Measurements from ENCODE around the gene OGFR.

OGFR gene

DNA sequence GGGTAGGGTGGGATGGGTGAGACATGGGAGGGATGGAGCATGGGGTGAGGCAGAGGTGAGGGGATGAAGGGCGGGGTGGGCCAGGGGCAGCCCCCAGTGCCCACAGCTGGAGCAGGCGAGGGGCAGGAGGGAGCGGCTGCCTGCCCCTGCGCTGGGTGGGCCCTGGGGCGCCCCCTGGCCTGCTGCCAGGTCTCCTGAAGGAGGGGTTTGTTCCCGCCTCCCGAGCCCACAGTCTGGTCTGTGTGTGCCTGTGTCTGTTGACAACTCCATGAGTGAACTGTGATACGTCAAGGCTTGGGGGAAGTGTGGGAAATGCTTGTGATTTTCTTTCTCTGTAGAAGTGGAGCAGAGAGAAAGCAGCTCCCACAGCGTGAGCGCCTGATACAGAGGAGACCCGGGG lies 19.2 kb upstream of the OGFR start:
- Histone ChIP-seq H3K36me3 (ENCODE audit: control insufficient read depth in 2 of 2, insufficient read depth in 2 of 2, low read length in 2 of 2) (no peaks in the 10 kb centered on the region), H3K9me3 (ENCODE audit: control insufficient read depth in 2 of 2, low read length in 2 of 2) (no peaks in the 10 kb centered on the region), H3K27me3 (ENCODE audit: control insufficient read depth in 1 of 2, insufficient read depth in 2 of 2, low read length in 2 of 2) (no peaks in the 10 kb centered on the region), H3K27ac (ENCODE audit: low read length) (no peak overlapping the region), H3K9ac (ENCODE audit: low read length in 2 of 2) (no peak overlapping the region), H3K4me1 (ENCODE audit: control insufficient read depth, insufficient read depth, low read length) (peaks cover 2% of the 10 kb centered on the region), H3K4me3 (ENCODE audit: low read length in 2 of 2) (no peak overlapping the region)

- no peaks in the 10 kb centered on the region for H3K36me3 ChIP-seq (ENCODE audit: control insufficient read depth in 2 of 2, insufficient read depth in 2 of 2, low read length in 2 of 2)
- peaks cover 3% of the 10 kb centered on the region for H3K4me1 ChIP-seq (ENCODE audit: control insufficient read depth, insufficient read depth, low read length)
- H3K27ac ChIP-seq (ENCODE audit: low read length): no peak overlapping the region
- no peaks in the 10 kb centered on the region for H3K9me3 ChIP-seq (ENCODE audit: control insufficient read depth in 2 of 2, low read length in 2 of 2)
- H3K9ac ChIP-seq (ENCODE audit: low read length in 2 of 2): no peak overlapping the region
- H3K27me3 ChIP-seq (ENCODE audit: control insufficient read depth in 1 of 2, insufficient read depth in 2 of 2, low read length in 2 of 2): no peaks in the 10 kb centered on the region
- no peak overlapping the region for H3K4me3 ChIP-seq (ENCODE audit: low read length in 2 of 2)
These were observed 18.5 kb upstream of the OGFR start for GRCh38 chr20:62786157-62786556.

- no peak overlapping the region for H3K4me3 ChIP-seq (ENCODE audit: low read length in 2 of 2)
- no peak overlapping the region for H3K27ac ChIP-seq (ENCODE audit: low read length)
- H3K9me3 ChIP-seq (ENCODE audit: control insufficient read depth in 2 of 2, low read length in 2 of 2): no peaks in the 10 kb centered on the region
- no peaks in the 10 kb centered on the region for H3K36me3 ChIP-seq (ENCODE audit: control insufficient read depth in 2 of 2, insufficient read depth in 2 of 2, low read length in 2 of 2)
- no peak overlapping the region for H3K9ac ChIP-seq (ENCODE audit: low read length in 2 of 2)
- peaks cover 10% of the 10 kb centered on the region for H3K4me1 ChIP-seq (ENCODE audit: control insufficient read depth, insufficient read depth, low read length)
- no peaks in the 10 kb centered on the region for H3K27me3 ChIP-seq (ENCODE audit: control insufficient read depth in 1 of 2, insufficient read depth in 2 of 2, low read length in 2 of 2)
These were observed 17.3 kb upstream of the OGFR start for GRCh38 chr20:62787321-62787720.

- H3K27ac ChIP-seq (ENCODE audit: low read length): no peak overlapping the region
- no peaks in the 10 kb centered on the region for H3K27me3 ChIP-seq (ENCODE audit: control insufficient read depth in 1 of 2, insufficient read depth in 2 of 2, low read length in 2 of 2)
- no peak overlapping the region for H3K9ac ChIP-seq (ENCODE audit: low read length in 2 of 2)
- H3K36me3 ChIP-seq (ENCODE audit: control insufficient read depth in 2 of 2, insufficient read depth in 2 of 2, low read length in 2 of 2): no peaks in the 10 kb centered on the region
- peaks cover 7% of the 10 kb centered on the region for H3K4me1 ChIP-seq (ENCODE audit: control insufficient read depth, insufficient read depth, low read length)
- no peak overlapping the region for H3K4me3 ChIP-seq (ENCODE audit: low read length in 2 of 2)
- no peaks in the 10 kb centered on the region for H3K9me3 ChIP-seq (ENCODE audit: control insufficient read depth in 2 of 2, low read length in 2 of 2)
These were observed 16.8 kb upstream of the OGFR start for GRCh38 chr20:62787866-62788265.

DNA sequence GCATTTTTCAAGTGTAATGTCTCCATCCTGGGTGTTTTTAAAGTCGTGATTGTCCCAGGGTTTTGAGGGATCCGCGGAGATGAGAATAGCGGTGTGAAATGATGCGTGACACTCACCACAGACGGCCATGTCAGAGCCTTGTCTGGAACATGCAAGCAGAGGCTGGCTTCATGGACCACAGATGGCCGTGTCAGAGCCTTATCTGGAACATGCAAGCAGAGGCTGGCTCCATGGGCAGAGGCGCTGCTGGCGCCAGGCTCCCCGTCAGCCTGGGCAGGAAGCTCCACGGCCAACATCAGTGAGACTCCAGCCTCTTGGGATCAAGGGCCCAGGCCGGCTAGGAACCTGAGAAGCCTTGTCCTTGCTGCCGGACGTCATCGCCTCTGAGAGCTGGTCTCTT lies 16.0 kb upstream of the OGFR start:
- Histone ChIP-seq H3K27ac (ENCODE audit: low read length) (no peak overlapping the region), H3K4me3 (ENCODE audit: low read length in 2 of 2) (no peak overlapping the region), H3K9ac (ENCODE audit: low read length in 2 of 2) (no peak overlapping the region), H3K36me3 (ENCODE audit: control insufficient read depth in 2 of 2, insufficient read depth in 2 of 2, low read length in 2 of 2) (no peaks in the 10 kb centered on the region), H3K4me1 (ENCODE audit: control insufficient read depth, insufficient read depth, low read length) (peaks cover 10% of the 10 kb centered on the region), H3K9me3 (ENCODE audit: control insufficient read depth in 2 of 2, low read length in 2 of 2) (no peaks in the 10 kb centered on the region), H3K27me3 (ENCODE audit: control insufficient read depth in 1 of 2, insufficient read depth in 2 of 2, low read length in 2 of 2) (no peaks in the 10 kb centered on the region)

- H3K9me3 ChIP-seq (ENCODE audit: control insufficient read depth in 2 of 2, low read length in 2 of 2): no peaks in the 10 kb centered on the region
- H3K36me3 ChIP-seq (ENCODE audit: control insufficient read depth in 2 of 2, insufficient read depth in 2 of 2, low read length in 2 of 2): no peaks in the 10 kb centered on the region
- H3K4me1 ChIP-seq (ENCODE audit: control insufficient read depth, insufficient read depth, low read length): peaks cover 20% of the 10 kb centered on the region
- no peak overlapping the region for H3K4me3 ChIP-seq (ENCODE audit: low read length in 2 of 2)
- no peaks in the 10 kb centered on the region for H3K27me3 ChIP-seq (ENCODE audit: control insufficient read depth in 1 of 2, insufficient read depth in 2 of 2, low read length in 2 of 2)
- H3K9ac ChIP-seq (ENCODE audit: low read length in 2 of 2): no peak overlapping the region
- H3K27ac ChIP-seq (ENCODE audit: low read length): no peak overlapping the region
These were observed 14.6 kb upstream of the OGFR start for GRCh38 chr20:62790075-62790474.

GRCh38 chr20:62791301-62792181 lies 13.1 kb upstream of the OGFR start:
- no peak overlapping the region for H3K27ac ChIP-seq (ENCODE audit: low read length)
- no peaks in the 10 kb centered on the region for H3K36me3 ChIP-seq (ENCODE audit: control insufficient read depth in 2 of 2, insufficient read depth in 2 of 2, low read length in 2 of 2)
- H3K4me3 ChIP-seq (ENCODE audit: low read length in 2 of 2): peak overlapping the region in 1 of 2 donors; percentile 35
- H3K27me3 ChIP-seq (ENCODE audit: control insufficient read depth in 1 of 2, insufficient read depth in 2 of 2, low read length in 2 of 2): no peaks in the 10 kb centered on the region
- peaks cover 26% of the 10 kb centered on the region for H3K4me1 ChIP-seq (ENCODE audit: control insufficient read depth, insufficient read depth, low read length)
- H3K9ac ChIP-seq (ENCODE audit: low read length in 2 of 2): no peak overlapping the region
- H3K9me3 ChIP-seq (ENCODE audit: control insufficient read depth in 2 of 2, low read length in 2 of 2): no peaks in the 10 kb centered on the region

- Histone ChIP-seq H3K27ac (ENCODE audit: low read length) (no peak overlapping the region), H3K27me3 (ENCODE audit: control insufficient read depth in 1 of 2, insufficient read depth in 2 of 2, low read length in 2 of 2) (no peaks in the 10 kb centered on the region), H3K4me3 (ENCODE audit: low read length in 2 of 2) (no peak overlapping the region), H3K9ac (ENCODE audit: low read length in 2 of 2) (no peak overlapping the region), H3K9me3 (ENCODE audit: control insufficient read depth in 2 of 2, low read length in 2 of 2) (no peaks in the 10 kb centered on the region), H3K4me1 (ENCODE audit: control insufficient read depth, insufficient read depth, low read length) (peaks cover 32% of the 10 kb centered on the region), H3K36me3 (ENCODE audit: control insufficient read depth in 2 of 2, insufficient read depth in 2 of 2, low read length in 2 of 2) (no peaks in the 10 kb centered on the region)
These were observed 12.3 kb upstream of the OGFR start for GRCh38 chr20:62792182-62792939.

GRCh38 chr20:62792940-62793756 lies 11.5 kb upstream of the OGFR start:
- Histone ChIP-seq H3K27me3 (ENCODE audit: control insufficient read depth in 1 of 2, insufficient read depth in 2 of 2, low read length in 2 of 2) (no peaks in the 10 kb centered on the region), H3K9me3 (ENCODE audit: control insufficient read depth in 2 of 2, low read length in 2 of 2) (no peaks in the 10 kb centered on the region), H3K9ac (ENCODE audit: low read length in 2 of 2) (peak overlapping the region; percentile 37 to 74), H3K4me1 (ENCODE audit: control insufficient read depth, insufficient read depth, low read length) (peaks cover 40% of the 10 kb centered on the region), H3K27ac (ENCODE audit: low read length) (peak overlapping the region; percentile 95), H3K4me3 (ENCODE audit: low read length in 2 of 2) (peak overlapping the region in 1 of 2 donors; percentile 72), H3K36me3 (ENCODE audit: control insufficient read depth in 2 of 2, insufficient read depth in 2 of 2, low read length in 2 of 2) (peaks cover 0 to 2% of the 10 kb centered on the region in 2 donors)

DNA sequence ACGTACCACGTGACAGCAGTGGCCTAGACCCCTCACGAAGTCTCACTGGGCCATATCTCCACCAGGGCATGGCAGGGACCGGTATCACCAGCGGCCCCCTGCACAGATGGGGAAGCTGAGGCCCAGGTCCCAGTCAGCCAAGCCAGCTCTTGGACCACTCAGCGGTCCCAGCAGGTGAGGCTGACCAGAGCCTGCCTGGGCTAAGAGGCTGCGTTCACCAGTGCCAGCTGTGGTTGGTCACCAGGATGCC lies 11.0 kb upstream of the OGFR start:
- H3K4me1 ChIP-seq (ENCODE audit: control insufficient read depth, insufficient read depth, low read length): peaks cover 40% of the 10 kb centered on the region
- H3K27ac ChIP-seq (ENCODE audit: low read length): peak overlapping the region; percentile 95
- peak overlapping the region; percentile 37 to 74 for H3K9ac ChIP-seq (ENCODE audit: low read length in 2 of 2)
- H3K4me3 ChIP-seq (ENCODE audit: low read length in 2 of 2): peak overlapping the region; percentile 9 to 72
- no peaks in the 10 kb centered on the region for H3K9me3 ChIP-seq (ENCODE audit: control insufficient read depth in 2 of 2, low read length in 2 of 2)
- H3K36me3 ChIP-seq (ENCODE audit: control insufficient read depth in 2 of 2, insufficient read depth in 2 of 2, low read length in 2 of 2): peaks cover under 1 to 2% of the 10 kb centered on the region in 2 donors
- H3K27me3 ChIP-seq (ENCODE audit: control insufficient read depth in 1 of 2, insufficient read depth in 2 of 2, low read length in 2 of 2): no peaks in the 10 kb centered on the region
